A375 (cell line): ENCODE data around the gene SUN3. TPM values are rescaled to one million over a fixed set of nuclear protein-coding genes. Genes with fewer than 3 reads are reported as not detected.

Source experiments
- total RNA-seq: library from RNA; depleted of rRNA; stranded (reverse); fragments of >200 nt; shearing (Covaris generic); gene quantifications from 2 replicates; pipeline ENCODE4 v1.2.3, GENCODE V29; 2014; rRNA removed

Gene SUN3
- total RNA-seq = 1.2 TPM in 1 of 2 replicates, not detected in the other

DNA sequence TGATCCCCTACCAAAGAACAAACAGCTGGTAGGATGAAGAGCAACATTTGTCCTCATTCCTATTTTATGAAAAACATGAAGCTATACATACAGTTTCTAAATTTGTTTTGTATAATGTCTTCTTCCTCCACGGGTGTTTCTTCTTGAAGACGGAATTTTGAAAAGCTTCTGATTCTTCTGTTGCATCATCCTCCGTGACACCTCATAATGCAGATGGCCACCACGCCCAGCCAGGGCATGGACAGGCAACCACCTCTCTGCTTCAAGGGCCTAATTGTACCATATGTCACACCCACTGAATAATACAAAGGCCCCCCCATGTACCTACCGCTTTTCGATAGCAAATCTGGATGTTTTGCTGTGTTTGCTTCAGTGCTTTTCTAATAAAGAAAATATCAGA is at the start of gene SUN3:
SUN3 (minus strand) TSS at position 170 of the 400 bp plus-strand sequence; CDS start at position 1, 169 bp downstream.

DNA sequence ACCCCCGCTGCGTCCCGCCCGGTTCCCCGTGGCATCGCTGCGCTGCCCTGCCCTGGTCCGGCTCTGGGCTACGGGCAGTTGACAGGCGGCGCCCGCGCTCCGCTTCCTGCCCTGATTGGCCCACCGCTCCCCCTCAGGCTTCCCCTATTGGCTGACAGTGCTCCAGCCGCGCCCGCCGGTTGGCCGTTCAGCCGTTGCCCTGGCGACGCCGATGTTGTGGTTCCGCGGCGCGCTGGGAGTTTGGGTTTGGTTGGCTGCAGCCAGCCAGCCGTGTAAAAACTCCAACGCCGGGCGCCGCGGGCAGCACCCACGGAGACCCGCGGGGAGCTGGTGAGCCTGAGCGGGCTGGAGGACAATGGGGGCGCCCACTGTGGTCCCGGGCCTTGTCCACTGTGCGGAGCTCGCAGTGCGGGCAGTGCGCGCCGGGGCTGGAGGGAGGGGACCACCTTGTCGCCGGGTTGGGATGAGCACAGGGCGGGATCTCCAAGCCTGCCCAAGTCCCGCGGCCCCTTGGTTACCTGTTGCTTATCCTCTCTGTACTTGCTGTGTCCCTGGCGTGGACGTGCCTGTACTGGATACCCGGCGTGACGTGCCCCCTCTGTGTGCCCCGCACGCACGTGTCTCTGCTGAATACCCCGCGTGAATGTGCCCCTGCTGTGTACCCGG is 6.5 kb upstream of the SUN3 start, which contains the start of gene C7orf57:
C7orf57 (plus strand) TSS at position 243 of the 666 bp plus-strand sequence. CDS start 766 bp downstream, outside the sequence.

GRCh38 chr7:47979145-47979831 is 49.6 kb downstream of the SUN3 start, which contains the start of gene HUS1:
Gene HUS1 (minus strand): TSS chr7:47979615. CDS start chr7:47979519, 96 bp downstream.

GRCh38 chr7:47948141-47948790 is 80.6 kb downstream of the SUN3 start, which contains the start of gene PKD1L1:
Gene PKD1L1 (minus strand): TSS chr7:47948466. CDS start chr7:47948440, 26 bp downstream.

Other genes starting within 250 kb of the SUN3 start
- 0.29 and 0.41 TPM in 2 replicates for gene PKD1L1, start 80.6 kb downstream of the SUN3 start, total RNA-seq
- 26.1 and 39.5 TPM in 2 replicates for gene HUS1, start 49.5 kb downstream of the SUN3 start, total RNA-seq
- 0.08 and 0.32 TPM in 2 replicates for gene C7orf57, start 6.4 kb upstream of the SUN3 start, total RNA-seq
- gene UPP1, start 60.2 kb upstream of the SUN3 start, total RNA-seq = 56.5 and 57.1 TPM in 2 replicates
- 0.94 and 1.0 TPM in 2 replicates for gene ABCA13, start 142.4 kb upstream of the SUN3 start, total RNA-seq